ENCODE measurements around the gene TOR4A. TPM values are rescaled to one million over a fixed set of nuclear protein-coding genes. Genes with fewer than 3 reads are reported as not detected.

Gene TOR4A
- total RNA-seq, 1 donor from 2014 or later = 35.3 TPM

Other genes starting within 250 kb of the TOR4A start
- gene ABCA2, start 249.5 kb upstream of the TOR4A start, total RNA-seq = 7.9 and 15.7 TPM in 2 replicates
- not detected in 2 replicates for gene FUT7, start 245.6 kb upstream of the TOR4A start, total RNA-seq
- 31.2 and 33.0 TPM in 2 replicates for gene NPDC1, start 231.5 kb upstream of the TOR4A start, total RNA-seq
- not detected in 2 replicates for gene ENTPD2, start 223.7 kb upstream of the TOR4A start, total RNA-seq
- 17.6 and 31.1 TPM in 2 replicates for gene SAPCD2, start 207.2 kb upstream of the TOR4A start, total RNA-seq
- 15.4 and 17.0 TPM in 2 replicates for gene UAP1L1, start 200.2 kb upstream of the TOR4A start, total RNA-seq
- 58.1 and 76.7 TPM in 2 replicates for gene MAN1B1, start 190.7 kb upstream of the TOR4A start, total RNA-seq
- 73.7 and 133 TPM in 2 replicates for gene DPP7, start 163.0 kb upstream of the TOR4A start, total RNA-seq
- gene GRIN1, start 138.6 kb upstream of the TOR4A start, total RNA-seq = 0.04 and 0.26 TPM in 2 replicates
- not detected in 2 replicates for gene LRRC26, start 107.7 kb upstream of the TOR4A start, total RNA-seq
- gene TMEM210, start 105.7 kb upstream of the TOR4A start, total RNA-seq = not detected in 2 replicates
- 24.4 and 30.5 TPM in 2 replicates for gene ANAPC2, start 89.2 kb upstream of the TOR4A start, total RNA-seq
- 107 and 115 TPM in 2 replicates for gene SSNA1, start 89.0 kb upstream of the TOR4A start, total RNA-seq
- 5.1 and 6.4 TPM in 2 replicates for gene TPRN, start 77.0 kb upstream of the TOR4A start, total RNA-seq
- 26.1 and 34.2 TPM in 2 replicates for gene TMEM203, start 72.1 kb upstream of the TOR4A start, total RNA-seq
- 3.5 and 4.2 TPM in 2 replicates for gene NDOR1, start 72.0 kb upstream of the TOR4A start, total RNA-seq
- gene RNF208, start 55.5 kb upstream of the TOR4A start, total RNA-seq = 0.07 and 0.33 TPM in 2 replicates
- 0.11 and 0.46 TPM in 2 replicates for gene CYSRT1, start 52.6 kb upstream of the TOR4A start, total RNA-seq
- gene RNF224, start 50.2 kb upstream of the TOR4A start, total RNA-seq = 0.07 TPM in 2 replicates
- gene SLC34A3, start 46.8 kb upstream of the TOR4A start, total RNA-seq = not detected in 2 replicates
- gene TUBB4B, start 36.4 kb upstream of the TOR4A start, total RNA-seq = 279 and 476 TPM in 2 replicates
- not detected in 2 replicates for gene STPG3, start 26.4 kb upstream of the TOR4A start, total RNA-seq
- 78.1 and 78.6 TPM in 2 replicates for gene NELFB, start 22.4 kb upstream of the TOR4A start, total RNA-seq
- 14.0 and 16.0 TPM in 2 replicates for gene NRARP, start 24.5 kb downstream of the TOR4A start, total RNA-seq
- gene EXD3, start 145.4 kb downstream of the TOR4A start, total RNA-seq = 14.2 and 24.3 TPM in 2 replicates
- gene NOXA1, start 145.7 kb downstream of the TOR4A start, total RNA-seq = 0.11 and 0.66 TPM in 2 replicates
- gene ENTPD8, start 163.6 kb downstream of the TOR4A start, total RNA-seq = 0.04 and 0.07 TPM in 2 replicates
- gene NSMF, start 181.6 kb downstream of the TOR4A start, total RNA-seq = 20.6 and 23.9 TPM in 2 replicates